Measurements from ENCODE around the gene RPL31.
A peak's percentile ranks its signal among the peaks of the same experiment; 100 is the strongest.

RPL31 gene

DNA sequence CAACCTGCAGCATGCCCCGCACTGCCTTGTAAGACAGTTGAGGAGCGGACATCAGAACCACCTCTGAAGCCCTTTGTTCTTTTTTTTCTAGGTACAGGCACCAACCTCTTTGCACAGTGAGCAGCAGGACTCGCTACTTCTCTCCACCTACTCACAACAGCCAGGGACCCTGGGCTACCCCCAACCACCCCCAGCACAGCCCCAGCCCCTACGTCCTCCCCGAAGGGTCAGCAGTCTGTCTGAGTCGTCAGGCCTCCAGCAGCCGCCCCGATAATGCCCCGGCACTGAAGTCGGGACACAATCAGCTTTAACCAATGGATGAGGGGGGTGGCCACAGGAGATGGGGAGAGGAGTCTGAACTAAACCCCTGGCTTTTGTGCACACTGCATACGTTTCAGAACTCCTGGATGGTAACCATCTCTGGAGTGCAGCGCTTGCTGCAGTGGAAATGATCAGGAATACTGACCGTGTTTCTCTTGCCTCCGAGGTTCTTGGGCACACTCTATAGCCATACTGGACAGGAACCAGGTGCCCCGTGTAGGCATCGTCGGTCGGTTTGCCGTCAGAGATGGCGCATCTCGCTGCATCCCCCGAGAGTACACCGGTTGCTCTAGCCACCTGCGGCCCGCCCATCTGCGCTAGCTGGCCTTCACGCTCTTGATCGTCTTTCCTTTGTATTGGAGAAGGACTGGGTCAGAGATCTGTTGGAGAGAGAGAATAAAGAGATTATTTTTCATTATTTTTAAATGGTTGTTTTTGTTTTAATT is 6.6 kb upstream of the RPL31 start:
- no peak for DNase-seq (ENCODE audit: low spot score)

DNA sequence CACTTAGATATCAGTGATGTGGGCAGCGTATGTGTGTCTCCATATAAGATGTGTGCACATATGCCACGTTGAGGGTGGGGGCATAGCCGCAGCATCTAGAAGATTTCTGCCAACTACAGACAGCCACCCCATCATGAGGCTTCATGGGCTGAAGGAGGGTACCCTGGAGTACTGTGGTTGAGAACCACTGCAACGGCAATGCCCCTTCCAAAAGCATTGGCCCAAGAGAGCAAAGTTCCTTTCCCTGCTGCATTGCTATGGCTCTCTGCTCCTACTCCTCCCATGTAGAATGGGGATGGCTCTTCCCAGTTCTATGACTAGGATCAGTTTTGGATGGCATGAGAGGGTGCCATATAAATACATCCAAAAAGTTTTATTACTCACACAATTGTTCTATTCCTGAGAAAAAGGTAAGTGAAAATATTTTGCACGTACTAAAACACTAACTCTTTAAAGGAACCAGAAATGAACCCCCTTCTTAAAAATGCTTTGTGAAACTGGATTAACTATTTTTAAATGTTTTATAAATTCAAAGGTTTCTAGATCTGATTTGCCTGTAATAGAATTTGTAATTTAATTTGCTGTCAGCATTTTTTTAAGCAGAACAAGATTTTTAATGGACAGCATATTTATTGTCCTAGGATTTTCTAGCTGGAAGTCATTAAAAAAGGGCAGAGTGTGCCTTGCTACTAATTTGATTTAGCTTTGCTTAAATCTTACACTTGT is 4.4 kb upstream of the RPL31 start:
- DNase-seq (ENCODE audit: low spot score) = no peak

DNA sequence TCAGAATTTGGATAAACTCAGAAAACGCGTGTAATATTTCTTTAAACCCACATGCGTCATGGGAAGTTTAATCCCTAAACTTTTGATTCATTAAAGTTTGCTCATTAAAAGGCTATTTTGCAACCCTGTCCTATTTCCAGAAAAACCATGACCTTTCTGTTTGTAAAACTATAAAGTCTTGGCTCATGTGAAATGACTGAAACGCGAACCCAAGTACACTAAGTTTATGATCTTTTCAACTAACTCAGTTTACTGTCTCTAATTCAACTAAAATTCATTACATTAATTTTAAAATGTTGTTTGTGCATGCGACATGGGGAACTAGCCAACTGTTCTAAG is 3.9 kb upstream of the RPL31 start:
- DNase-seq (ENCODE audit: low spot score) = no peak

DNA sequence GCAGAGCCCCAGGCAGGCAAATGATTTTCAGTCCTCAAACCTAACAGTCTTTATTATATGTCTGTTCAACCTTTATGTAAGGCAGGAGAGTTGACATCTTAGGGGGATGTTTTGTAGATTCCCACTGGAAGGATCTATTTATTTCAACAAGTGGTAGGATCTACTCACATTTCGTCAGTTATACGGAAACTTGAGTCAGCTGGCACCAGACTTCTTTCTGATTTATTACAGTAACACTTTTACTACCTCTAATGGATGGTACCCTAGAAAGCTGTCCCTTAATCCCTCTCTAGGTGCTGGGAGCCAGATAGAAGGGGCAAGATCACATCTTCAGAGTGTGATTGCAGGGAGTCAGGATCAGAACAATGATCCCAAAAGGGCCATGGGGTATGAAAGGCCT is 2.1 kb upstream of the RPL31 start:
- no peak for DNase-seq (ENCODE audit: low spot score)

DNA sequence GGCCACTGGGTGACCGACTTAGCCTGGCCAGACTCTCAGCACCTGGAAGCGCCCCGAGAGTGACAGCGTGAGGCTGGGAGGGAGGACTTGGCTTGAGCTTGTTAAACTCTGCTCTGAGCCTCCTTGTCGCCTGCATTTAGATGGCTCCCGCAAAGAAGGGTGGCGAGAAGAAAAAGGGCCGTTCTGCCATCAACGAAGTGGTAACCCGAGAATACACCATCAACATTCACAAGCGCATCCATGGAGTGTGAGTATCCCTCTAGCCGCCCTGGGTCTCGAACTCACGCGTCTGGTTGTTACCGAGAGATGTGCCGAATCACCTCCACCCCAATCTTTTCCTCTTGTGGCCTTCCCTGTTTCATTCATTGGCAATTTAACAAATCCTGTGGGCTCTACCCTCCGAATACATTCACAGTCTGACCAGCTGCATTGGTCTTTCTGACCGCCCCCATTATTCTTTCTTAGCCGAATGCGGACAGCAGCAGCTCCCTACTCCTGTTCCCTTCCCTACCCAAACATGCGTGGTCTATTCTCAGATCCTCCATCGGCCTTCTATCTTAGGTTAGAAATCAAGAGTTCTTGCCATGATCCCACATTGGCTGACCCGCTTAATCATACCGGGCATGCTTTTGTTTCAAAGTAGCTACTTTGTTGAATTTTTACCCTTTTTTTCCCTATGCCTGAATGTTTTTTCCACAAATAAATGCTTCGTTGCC is 631 bp downstream of the RPL31 start:
- no peak for DNase-seq (ENCODE audit: low spot score)

DNA sequence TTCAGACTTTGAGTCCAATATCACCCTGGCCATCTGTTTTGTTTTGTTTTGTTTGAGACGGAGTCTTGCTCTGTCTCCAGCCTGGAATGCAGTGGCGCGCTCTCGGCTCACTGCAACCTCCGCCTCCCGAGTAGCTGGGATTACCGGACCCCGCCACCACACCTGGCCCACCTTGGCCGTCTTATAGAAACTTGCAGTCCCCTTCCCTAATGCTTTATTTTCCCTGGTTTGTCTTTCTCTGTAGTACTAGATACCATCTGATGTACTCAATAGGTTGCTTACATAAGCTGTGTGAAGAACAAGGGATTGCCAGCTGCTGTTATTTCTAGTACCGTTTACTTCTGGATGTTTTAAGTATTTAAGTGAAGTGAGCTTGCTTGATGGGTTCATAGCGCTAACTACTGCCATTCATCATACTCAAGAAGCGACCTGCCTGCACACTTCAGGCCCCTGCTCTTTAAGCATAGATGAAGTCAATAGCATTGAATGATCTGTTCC is 1.2 kb downstream of the RPL31 start:
- DNase-seq (ENCODE audit: low spot score) = no peak

DNA sequence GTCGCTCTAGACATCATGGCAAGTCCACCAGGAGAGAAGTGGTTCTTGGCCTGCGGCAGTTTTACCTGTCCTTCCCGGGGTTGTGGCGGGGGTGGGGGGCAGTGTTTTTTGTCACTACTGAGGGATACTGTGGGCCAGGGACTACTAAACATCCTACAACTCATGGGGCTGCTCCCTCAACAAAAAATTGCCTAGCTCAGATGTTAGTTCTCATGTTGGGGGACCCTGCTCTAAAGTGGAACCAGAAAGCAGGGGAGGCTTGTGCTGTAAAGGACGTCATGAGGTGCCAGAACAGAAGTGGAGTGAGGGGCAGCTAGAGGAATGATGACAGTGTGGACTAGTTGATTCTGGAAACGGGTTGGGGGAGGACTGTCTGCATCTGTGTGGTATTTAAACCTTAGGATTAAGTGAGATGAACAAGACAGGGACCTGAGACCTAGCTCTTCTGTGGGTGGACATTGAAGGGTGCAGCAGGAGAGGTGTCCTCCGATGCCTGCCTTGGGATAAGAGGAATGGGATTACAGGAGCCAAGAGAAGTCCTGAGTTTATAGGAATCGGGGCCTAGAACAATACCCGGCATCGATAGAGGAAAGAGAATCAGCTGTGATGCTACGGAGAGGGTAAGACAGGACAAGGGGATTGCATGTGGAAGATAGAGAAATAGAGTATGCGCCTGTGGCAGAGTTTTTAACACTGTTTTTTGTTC is 2.7 kb downstream of the RPL31 start:
- no peak for DNase-seq (ENCODE audit: low spot score)

DNA sequence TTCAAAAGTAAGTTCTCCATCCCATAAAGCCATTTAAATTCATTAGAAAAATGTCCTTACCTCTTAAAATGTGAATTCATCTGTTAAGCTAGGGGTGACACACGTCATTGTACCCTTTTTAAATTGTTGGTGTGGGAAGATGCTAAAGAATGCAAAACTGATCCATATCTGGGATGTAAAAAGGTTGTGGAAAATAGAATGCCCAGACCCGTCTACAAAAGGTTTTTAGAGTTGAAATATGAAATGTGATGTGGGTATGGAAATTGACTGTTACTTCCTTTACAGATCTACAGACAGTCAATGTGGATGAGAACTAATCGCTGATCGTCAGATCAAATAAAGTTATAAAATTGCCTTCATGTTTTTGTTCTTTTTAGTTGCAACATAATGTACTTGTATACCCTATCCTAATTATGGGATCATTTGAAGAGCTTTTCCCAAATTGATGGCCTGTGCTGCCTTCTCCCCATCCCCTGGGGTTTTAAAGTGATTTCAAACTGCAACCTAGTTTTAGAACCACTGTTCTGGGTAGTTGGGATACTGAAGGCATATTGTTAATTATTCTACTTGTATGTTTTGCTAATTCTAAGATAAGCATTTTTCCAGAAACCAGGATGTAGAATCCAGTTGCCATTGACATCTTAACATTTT is 4.1 kb downstream of the RPL31 start:
- no peak for DNase-seq (ENCODE audit: low spot score)

DNA sequence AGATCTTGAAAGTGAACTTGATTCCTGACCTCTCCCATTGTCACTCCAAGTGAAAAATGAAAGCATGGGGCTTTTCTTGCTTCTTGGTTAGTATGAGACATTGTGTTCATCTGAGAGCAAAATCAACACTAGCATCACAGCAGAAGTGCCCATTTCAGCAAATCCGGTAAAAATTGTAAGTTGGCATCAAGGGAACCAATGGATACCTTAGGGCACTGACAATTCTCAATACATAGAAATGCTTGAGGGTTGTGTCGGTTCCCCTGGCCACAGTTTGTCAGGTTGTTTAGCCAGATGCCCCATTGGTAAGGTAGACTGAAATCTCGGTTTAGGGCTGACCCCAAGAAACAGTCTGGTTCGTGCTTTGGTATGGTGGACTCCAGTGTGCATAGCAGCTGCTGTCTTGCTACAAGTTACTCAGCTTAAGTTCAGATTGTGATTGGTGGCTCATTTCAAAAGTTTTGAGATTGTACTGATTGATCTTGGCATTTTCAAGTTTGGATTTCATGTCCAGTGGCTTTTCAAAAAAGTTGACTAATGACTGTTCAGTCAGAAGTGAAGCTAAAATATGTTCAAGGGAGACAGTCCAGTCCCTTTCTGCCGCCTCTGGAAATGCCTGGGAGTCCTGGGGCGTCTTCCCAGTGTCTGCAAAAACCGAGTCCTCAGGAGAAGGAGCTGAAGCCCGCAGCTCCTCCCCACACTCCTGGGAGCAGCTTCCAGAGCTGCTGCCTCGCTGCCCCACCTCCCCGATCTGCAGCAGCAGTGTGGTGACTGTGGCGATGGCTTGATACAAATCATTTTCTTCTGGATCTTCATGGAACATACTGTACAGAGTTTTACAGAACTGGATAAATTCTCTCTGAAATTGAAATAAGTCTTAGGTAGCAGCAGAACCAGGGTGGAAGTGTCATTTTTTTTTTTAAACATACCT is 5.6 kb downstream of the RPL31 start:
- no peak for DNase-seq (ENCODE audit: low spot score)

DNA sequence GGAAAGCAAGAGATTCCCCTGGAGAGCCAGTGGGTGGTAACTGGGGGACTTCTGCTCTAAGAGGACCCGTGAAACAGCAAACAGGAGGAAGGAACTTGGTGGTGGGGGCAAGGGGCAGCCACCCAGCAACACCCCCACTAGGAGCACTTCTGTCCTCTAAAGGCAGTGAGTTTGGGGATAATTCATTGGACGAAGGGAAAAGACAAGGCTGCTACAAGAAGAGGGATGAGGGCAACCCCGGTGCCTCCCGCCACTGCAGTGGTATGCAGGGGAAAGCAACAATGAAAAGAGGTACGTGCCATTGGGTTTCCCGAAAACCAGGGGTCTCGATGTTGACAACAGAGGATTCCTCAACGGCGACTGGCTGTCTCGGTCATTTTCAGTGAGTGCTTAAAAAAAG is 9.1 kb downstream of the RPL31 start:
- DNase-seq (ENCODE audit: low spot score) = no peak

DNA sequence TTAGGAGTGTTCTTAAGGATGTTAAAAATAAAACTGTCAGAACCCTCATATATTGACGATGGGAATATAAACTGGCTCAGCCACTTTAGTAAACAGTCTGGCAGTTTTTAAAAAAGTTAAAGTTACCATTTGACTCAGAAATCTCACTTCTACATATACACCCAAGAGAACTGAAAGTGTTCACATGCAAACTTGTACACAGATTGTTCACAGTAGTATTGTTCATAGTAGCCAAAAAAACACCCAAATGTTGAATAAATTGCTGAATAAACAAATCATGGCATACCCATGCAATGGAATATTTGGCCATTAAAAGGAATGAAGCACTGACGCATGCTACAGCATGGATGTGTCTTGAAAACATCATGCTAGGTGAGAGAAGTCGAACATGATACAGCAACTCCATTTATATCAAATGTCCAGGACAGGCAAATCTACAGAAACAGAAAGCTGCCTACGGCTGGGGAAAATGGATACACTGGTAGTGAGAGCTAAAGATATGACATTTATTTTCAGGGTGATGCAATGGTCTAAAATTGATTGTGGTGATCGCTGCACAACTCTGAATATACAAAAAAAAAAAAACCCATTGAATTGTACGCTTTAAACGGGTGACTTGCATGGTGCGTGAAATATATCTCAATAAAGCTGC is 10.1 kb downstream of the RPL31 start:
- DNase-seq (ENCODE audit: low spot score) = no peak

DNA sequence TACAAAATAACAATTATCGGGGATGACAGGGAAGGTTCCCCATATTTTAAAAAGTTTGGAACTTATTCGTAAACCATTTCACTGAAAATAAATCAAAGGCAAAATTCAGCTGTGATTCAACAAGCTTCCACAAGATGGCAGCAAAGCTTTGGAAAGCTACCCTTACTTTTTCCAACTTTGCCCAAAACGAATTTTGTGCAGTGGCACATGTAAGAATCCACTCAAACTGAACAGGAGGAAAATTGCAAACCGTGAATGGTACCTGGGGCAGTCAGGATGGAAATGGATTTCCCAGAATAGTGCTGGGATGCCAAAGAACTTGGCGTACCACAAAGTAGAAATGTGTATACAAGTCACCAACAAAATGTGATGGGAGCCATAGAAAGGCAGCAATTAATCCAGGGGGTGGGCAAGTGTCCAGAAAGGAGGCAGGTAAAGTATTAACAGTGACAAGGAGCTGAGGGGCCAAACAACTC is 10.7 kb downstream of the RPL31 start:
- peak; percentile 53 for DNase-seq (ENCODE audit: low spot score)

DNA sequence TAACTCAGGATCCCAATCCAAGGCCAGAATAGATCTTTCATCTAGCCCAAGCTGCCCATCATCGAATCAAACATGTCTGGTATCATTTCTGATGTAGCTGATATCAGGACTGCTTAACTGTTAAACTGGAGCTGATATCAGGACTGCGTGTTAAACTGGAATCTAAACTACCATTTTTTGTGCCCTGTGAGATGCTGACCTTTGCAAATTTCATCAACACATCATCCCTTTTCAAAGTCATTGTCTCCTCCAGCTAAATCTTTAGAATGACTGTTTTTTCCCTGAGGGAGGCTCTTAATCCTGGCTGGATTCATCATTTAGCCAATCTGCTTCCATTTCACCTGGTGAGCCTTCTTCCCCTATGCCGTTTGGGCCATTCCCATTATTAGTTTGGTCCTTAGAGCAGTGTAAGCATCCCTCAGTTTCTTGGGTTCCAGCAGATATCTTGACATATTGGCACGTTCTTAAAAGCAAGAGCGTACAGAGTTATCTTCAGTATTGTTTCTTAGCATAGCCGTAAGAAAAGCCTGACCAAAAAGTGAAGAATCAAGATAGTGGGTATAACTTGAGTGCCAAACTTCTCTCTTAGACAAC is 12.3 kb downstream of the RPL31 start:
- no peak for DNase-seq (ENCODE audit: low spot score)

DNA sequence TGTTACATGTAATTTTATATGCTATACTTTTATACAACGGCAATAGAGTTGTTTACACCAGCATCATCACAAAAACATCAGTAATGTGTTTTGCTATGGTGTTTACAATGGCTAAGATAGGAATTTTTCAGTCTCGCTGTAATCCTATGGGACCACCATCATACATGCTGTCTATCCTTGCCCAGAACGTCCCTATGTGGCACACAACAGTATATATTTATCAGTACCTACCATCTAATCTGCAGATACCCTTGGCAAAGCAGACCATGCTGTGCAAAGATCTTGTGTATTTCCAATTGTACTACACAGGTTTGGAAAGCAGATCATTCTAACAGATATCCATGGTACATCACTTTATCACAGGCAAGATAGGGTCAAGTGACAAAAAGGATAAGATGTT is 15.3 kb downstream of the RPL31 start:
- DNase-seq (ENCODE audit: low spot score) = no peak

DNA sequence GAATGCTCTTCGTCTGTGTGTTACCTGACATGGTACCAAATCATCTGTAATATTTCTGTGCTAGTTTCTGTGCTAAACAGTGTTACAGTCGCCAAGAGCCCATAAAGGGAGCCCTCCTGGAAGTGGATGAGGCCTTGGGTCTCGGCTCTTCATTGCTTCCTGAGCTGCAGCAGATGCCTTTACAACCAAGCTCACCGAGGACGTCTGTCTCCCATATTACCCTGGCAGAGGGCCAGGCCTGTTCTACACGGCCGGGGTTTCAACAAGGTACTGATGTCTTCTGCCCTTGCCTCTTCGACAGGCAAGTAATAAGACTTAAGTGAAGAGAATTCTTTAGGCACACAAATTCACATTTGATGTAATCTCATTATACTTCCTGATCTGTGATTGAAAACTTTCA is 16.8 kb downstream of the RPL31 start:
- DNase-seq (ENCODE audit: low spot score) = no peak

DNA sequence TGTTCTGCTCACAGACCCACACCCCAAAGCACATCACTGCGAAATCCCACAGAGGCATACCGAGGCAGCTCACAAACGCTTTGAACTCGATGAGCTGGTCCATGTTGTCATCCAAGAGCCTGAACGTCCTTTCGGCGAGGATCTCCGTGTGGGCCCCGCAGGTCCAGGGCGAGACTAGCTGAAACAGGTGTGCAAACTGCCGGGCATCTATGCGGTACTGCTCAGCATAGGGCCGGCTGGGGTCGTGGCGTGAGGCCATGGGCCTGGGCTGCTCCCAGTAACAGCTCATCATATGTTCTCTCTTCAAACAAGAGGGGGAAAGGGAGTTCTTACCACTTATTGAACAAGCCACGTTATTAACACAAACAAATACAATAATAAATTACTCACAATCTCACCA is 20.1 kb downstream of the RPL31 start:
- DNase-seq (ENCODE audit: low spot score) = no peak

DNA sequence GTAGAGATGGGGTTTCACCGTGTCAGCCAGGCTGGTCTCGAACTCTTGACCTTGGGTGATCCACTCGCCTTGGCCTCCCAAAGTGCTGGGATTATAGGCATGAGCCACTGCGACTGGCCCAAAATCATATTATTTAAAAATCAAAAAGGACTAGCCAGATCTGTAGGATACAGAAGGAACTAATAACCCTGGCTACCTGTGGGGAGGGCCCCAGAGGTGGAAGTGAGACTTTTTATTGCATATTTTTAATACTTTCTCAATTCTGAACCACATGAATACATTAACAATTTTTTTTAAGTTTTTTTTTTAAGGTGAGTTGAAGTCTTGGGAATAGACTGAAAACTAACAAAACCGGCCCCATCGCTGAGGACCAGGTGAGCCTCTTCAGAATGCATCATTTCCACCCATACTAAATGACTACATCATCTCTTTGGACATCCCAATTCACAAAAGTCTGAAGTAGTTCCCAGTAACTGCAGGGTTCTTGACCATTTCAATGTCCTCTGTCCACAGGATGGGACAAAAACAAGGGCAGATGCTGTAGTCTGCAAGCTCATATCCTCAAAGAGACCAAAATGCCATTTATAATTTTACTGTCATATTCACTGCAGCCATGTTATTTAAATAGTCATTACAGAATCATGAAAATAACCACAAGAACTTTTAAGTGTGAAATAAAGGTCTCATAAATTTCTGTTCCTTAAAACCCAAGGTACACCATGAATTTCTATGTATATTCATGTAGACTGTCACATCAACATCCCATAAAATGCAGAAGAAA is 21.4 kb downstream of the RPL31 start:
- DNase-seq (ENCODE audit: low spot score) = no peak

DNA sequence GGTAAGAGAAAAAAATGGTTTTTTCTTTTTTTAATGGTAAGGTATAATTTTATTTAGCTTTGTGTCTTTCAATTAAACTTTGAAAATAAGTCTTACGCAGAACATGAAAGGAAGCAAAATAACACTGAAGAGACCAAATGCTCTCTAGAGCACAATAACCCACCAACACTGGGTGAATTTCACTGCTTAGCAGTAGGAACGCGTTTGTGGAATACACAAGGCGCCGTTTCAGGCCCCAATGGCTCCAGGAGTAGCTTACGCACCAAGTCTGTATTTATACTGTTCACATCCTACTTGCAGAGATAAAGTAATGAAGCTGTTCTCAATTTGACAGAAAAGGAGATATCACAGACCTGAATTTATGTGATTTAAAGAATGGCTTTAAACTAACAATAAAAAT is 23.5 kb downstream of the RPL31 start:
- DNase-seq (ENCODE audit: low spot score) = no peak

DNA sequence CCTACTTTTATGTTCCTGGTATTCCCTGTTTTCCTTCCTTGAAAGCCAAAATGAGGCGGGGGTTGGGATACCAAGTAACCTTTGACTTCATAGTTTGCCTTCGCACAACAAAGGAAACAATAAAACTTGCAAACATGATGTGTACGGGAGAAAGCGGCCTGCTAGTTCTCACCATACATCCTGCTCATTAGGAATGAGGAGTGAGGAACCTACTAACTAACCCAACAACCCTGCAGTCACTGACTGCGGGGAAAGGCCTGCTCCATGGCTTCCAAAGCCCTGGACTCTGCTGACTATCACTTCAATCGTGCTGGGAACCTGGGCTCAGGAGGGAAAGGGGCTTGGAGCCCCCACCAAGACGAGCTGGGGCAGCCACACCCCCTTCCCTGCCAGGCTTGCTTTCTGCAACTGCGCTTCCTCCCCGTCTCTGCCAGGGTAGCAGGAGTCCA is 24.2 kb downstream of the RPL31 start:
- no peak for DNase-seq (ENCODE audit: low spot score)
